Measurements from ENCODE around the gene ADM2.

ADM2 gene

GRCh38 chr22:50474710-50475651, 6.4 kb upstream of the ADM2 start, which contains the start of gene SBF1:
SBF1 (minus strand) TSS chr22:50475035; CDS start chr22:50474840, 195 bp downstream.
- DNase-seq (ENCODE audit: low read depth, low spot score) = peak; percentile 85
- in situ Hi-C loops (cut with HindIII; ENCODE audit: low sequenced_read_pairs) = no loop called here
- no peak for TF ChIP-seq CTCF (IDR thresholded peaks at IDR 0.05; ENCODE audit: low read depth, low read length)
- H3K4me3 ChIP-seq (ENCODE audit: low read depth, low read length) = peak within 1 kb of the TSS; percentile 57

GRCh38 chr22:50475652-50476002, 5.7 kb upstream of the ADM2 start:
- in situ Hi-C loops (cut with HindIII; ENCODE audit: low sequenced_read_pairs) = no loop called here
- DNase-seq (ENCODE audit: low read depth, low spot score) = no peak
- no peak overlapping the region for H3K4me3 ChIP-seq (ENCODE audit: low read depth, low read length)
- TF ChIP-seq CTCF (IDR thresholded peaks at IDR 0.05; ENCODE audit: low read depth, low read length) = no peak

DNA sequence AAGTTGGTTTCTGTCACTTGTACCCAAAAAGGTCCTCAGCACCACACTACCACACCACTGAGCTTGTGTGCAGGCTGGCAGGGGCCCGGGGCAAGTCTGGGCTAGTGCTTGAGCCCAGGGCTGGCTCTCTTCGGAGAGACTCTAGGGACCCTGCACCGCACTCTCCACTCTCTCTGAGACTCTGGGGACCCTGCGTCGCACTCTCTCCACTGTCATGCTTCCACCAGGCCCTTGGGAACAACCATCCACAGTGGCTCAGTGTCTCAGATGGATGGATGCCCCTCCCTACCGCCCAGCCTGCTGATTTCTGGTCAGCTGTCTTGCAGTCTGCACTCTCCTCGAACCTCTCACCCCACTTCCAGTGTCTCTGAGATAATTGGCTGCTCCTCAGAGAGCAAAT, 4.5 kb upstream of the ADM2 start:
- no peak for DNase-seq (ENCODE audit: low read depth, low spot score)
- in situ Hi-C loops (cut with HindIII; ENCODE audit: low sequenced_read_pairs) = no loop called here
- no peak overlapping the region for H3K4me3 ChIP-seq (ENCODE audit: low read depth, low read length)
- TF ChIP-seq CTCF (IDR thresholded peaks at IDR 0.05; ENCODE audit: low read depth, low read length) = no peak

DNA sequence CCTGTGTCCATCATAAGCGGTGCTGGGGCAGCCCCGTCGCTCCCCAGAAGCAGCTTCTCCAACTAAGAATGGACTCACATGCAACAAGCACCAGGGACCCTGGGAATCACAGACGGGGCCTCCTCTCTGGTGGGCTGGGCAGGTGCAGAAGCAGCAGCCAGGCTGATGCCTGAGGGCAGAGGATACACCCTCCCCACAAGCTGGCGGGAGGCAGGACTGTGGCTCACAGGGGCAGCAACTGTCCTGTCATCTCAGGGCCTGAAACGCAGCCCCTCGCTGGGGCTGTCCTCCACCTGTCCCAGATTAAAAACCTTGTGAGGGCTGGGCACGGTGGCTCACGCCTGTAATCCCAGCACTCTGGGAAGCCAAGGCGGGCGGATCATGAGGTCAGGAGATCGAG, 3.4 kb upstream of the ADM2 start:
- TF ChIP-seq CTCF (IDR thresholded peaks at IDR 0.05; ENCODE audit: low read depth, low read length) = no peak
- in situ Hi-C loops (cut with HindIII; ENCODE audit: low sequenced_read_pairs) = no loop called here
- no peak overlapping the region for H3K4me3 ChIP-seq (ENCODE audit: low read depth, low read length)

GRCh38 chr22:50479721-50480120, 1.6 kb upstream of the ADM2 start:
- no peak for TF ChIP-seq CTCF (IDR thresholded peaks at IDR 0.05; ENCODE audit: low read depth, low read length)
- in situ Hi-C loops (cut with HindIII; ENCODE audit: low sequenced_read_pairs) = no loop called here
- H3K4me3 ChIP-seq (ENCODE audit: low read depth, low read length) = no peak overlapping the region

More for the DNA sequence above, 3.4 kb upstream of the ADM2 start:
- no peak for DNase-seq (ENCODE audit: low read depth, low spot score)

DNA sequence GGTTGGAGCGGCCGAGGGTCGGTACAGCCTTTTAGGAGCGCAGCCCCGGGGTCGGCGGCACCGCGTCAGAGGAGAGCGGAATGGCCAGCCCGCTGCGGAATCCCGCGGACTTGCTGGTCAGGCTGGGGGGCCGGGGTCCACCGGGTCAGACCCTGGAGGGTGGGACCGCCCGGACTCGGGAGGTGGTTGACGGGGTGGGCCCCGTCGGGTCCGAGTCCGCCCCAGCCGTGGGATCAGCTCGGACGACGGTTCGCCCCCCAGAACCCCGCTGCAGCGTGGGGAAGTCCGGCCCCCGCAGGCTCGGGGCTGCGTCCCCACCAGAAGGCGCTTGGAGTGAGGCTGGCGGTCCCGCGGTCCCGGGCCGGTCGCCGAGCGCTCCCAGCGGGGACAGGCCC, 301 bp upstream of the ADM2 start:
- DNase-seq (ENCODE audit: low read depth, low spot score) = no peak
- TF ChIP-seq CTCF (IDR thresholded peaks at IDR 0.05; ENCODE audit: low read depth, low read length) = no peak
- peak overlapping the region; percentile 60 for H3K4me3 ChIP-seq (ENCODE audit: low read depth, low read length)
- in situ Hi-C loops (cut with HindIII; ENCODE audit: low sequenced_read_pairs) = no loop called here

More at GRCh38 chr22:50479721-50480120, 1.6 kb upstream of the ADM2 start:
- DNase-seq (ENCODE audit: low read depth, low spot score) = no peak
